Loucy (cell line): ENCODE measurements around the gene COL26A1.

Experiments used
- H2AFZ ChIP-seq: fragments of 200-600 bp; sonication (generic); 2 replicates; pipeline ENCODE4 v1.6.0; 2016; ENCODE audit warnings: antibody characterized with exemption, mild to moderate bottlenecking, low read length, moderate library complexity
- H3F3A ChIP-seq: fragments of 200-600 bp; 2 replicates; pipeline ENCODE4 v1.6.0; 2016; ENCODE audit warnings: antibody characterized with exemption, low read depth, mild to moderate bottlenecking
- H3K27me3 ChIP-seq: fragments of 200-600 bp; sonication (generic); 2 replicates; pipeline ENCODE4 v1.6.1; 2014; ENCODE audit warnings: low read length, mild to moderate bottlenecking; ENCODE audit not compliant: insufficient read depth, poor library complexity, severe bottlenecking
- H3K36me3 ChIP-seq: fragments of 200-600 bp; sonication (generic); 2 replicates; pipeline ENCODE4 v1.6.1; 2016; ENCODE audit warnings: low read length; ENCODE audit not compliant: insufficient read depth
- H3K4me1 ChIP-seq: fragments of 200-600 bp; sonication (generic); 2 replicates; pipeline ENCODE4 v1.5.1; 2014; ENCODE audit warnings: low read length, mild to moderate bottlenecking; ENCODE audit not compliant: insufficient read depth, poor library complexity, severe bottlenecking
- H3K4me2 ChIP-seq: fragments of 200-600 bp; sonication (generic); 2 replicates; pipeline ENCODE4 v1.6.0; 2014; ENCODE audit warnings: antibody characterized with exemption, low read length, low read depth, mild to moderate bottlenecking; ENCODE audit not compliant: poor library complexity, severe bottlenecking
- H3K4me3 ChIP-seq: fragments of 200-600 bp; sonication (generic); 2 replicates; pipeline ENCODE4 v1.5.1; 2014; ENCODE audit warnings: low read length, mild to moderate bottlenecking, mixed read lengths; ENCODE audit not compliant: poor library complexity, severe bottlenecking
- H3K79me2 ChIP-seq: fragments of 200-600 bp; sonication (generic); 2 replicates; pipeline ENCODE4 v1.6.1; 2014; ENCODE audit warnings: low read length; ENCODE audit not compliant: insufficient read depth
- H3K9ac ChIP-seq: fragments of 200-600 bp; sonication (generic); 2 replicates; pipeline ENCODE4 v1.6.0; 2014; ENCODE audit warnings: mild to moderate bottlenecking, low read depth, low read length, moderate library complexity; ENCODE audit not compliant: poor library complexity, severe bottlenecking
- H3K9me2 ChIP-seq: fragments of 200-600 bp; sonication (generic); replicated peaks from 2 replicates; pipeline ENCODE4 v1.6.1; 2016; ENCODE audit warnings: low read depth, low read length, mixed read lengths
- H3K9me3 ChIP-seq: fragments of 200-600 bp; sonication (generic); 2 replicates; pipeline ENCODE4 v1.6.1; 2014; ENCODE audit warnings: mild to moderate bottlenecking, antibody characterized with exemption, low read length, low read depth; ENCODE audit not compliant: insufficient read depth
- H4K20me1 ChIP-seq: fragments of 200-600 bp; sonication (generic); 2 replicates; pipeline ENCODE4 v1.6.0; 2014; ENCODE audit warnings: antibody characterized with exemption, low read length, mild to moderate bottlenecking; ENCODE audit not compliant: insufficient read depth, poor library complexity, severe bottlenecking
- CTCF ChIP-seq: fragments of 200-600 bp; sonication (generic); conservative IDR thresholded peaks from 2 replicates; pipeline ENCODE4 v1.5.1; 2014; ENCODE audit warnings: mild to moderate bottlenecking, antibody characterized with exemption, low read length
- EZH2phosphoT487 ChIP-seq: fragments of 200-600 bp; IDR thresholded peaks from 2 replicates; pipeline ENCODE4 v1.6.1; 2018; ENCODE audit warnings: antibody characterized with exemption, mild to moderate bottlenecking, moderate library complexity, borderline replicate concordance

Gene COL26A1

DNA sequence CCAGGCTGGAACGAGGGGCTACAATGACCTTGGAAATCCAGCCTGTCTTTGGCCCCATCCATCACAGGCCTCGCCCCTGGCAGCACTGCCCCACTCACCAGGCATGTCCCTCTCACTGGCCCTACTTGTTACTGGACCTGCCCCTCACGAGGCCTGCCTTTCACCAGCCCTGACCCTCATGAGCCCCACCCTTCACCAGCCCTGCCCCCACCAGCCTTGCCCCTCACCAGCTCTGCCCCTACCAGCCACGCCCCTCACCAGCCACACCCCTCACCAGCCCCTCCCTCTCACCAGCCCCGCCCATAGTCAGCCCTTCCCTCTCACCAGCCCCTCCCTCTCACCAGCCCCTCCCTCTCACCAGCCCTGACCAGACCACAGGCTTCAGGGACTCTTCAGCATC, 57.8 kb downstream of the COL26A1 start:
- no peaks in the 10 kb centered on the region for H4K20me1 ChIP-seq
- H3K79me2 ChIP-seq: no peaks in the 10 kb centered on the region
- H3F3A ChIP-seq: no peaks in the 10 kb centered on the region
- H3K9me3 ChIP-seq: no peaks in the 10 kb centered on the region
- H3K27me3 ChIP-seq: no peaks in the 10 kb centered on the region
- H3K9me2 ChIP-seq: no peaks in the 10 kb centered on the region
- no peak for TF ChIP-seq EZH2phosphoT487
- no peak for TF ChIP-seq CTCF
- H3K4me2 ChIP-seq: no peak overlapping the region
- no peak overlapping the region for H3K9ac ChIP-seq
- H2AFZ ChIP-seq: no peak overlapping the region
- H3K36me3 ChIP-seq: no peaks in the 10 kb centered on the region
- no peaks in the 10 kb centered on the region for H3K4me1 ChIP-seq
- no peak overlapping the region for H3K4me3 ChIP-seq

DNA sequence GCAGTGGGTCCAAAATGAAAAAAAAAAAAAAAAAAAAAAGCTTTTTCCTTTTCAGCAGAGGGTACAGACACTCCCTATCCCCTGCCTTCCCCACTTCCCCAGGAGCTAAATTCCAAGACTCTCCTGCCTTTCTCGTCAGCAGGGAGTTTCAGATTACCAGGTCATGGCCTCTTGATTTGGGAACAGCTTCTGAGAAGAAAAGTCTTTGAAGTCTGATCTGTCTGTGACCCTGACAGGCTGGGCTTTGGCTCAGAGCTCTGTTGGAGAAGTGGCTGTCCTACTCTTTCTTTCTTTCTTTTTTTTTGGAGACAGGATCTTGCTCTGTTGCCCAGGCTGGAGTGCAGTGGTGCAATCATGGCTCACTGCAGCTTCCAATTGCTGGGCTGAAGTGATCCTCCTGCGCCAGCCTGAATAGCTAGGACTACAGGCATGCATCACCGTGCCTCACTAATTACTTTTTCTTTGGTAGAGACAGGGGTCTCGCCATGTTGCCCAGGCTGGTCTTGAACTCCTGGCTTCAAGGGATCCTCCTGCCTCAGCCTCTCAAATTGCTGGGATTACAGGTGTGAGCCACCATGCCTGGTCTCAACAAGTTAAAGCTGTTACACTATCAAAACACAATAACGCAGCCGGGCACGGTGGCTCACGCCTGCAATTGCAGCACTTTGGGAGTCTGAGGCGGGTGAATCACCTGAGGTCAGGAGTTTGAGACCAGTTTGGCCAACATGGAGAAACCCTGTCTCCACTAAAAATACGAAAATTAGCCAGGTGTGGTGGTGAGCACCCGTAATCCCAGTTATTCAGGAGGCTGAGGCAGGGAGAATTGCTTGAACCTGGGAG, 59.9 kb downstream of the COL26A1 start:
- Histone ChIP-seq H3K4me3 (no peak overlapping the region), H3K27me3 (no peaks in the 10 kb centered on the region), H3K9me3 (no peaks in the 10 kb centered on the region), H3K36me3 (no peaks in the 10 kb centered on the region), H3K4me1 (no peaks in the 10 kb centered on the region), H3K79me2 (no peaks in the 10 kb centered on the region), H4K20me1 (no peaks in the 10 kb centered on the region), H2AFZ (no peak overlapping the region), H3K4me2 (no peak overlapping the region), H3F3A (no peaks in the 10 kb centered on the region), H3K9me2 (no peaks in the 10 kb centered on the region), H3K9ac (no peak overlapping the region)
- TF ChIP-seq CTCF: no peak
- TF ChIP-seq EZH2phosphoT487: no peak

- Histone ChIP-seq H2AFZ (no peak overlapping the region), H3K4me3 (no peak overlapping the region), H3K9me3 (no peaks in the 10 kb centered on the region), H3F3A (no peaks in the 10 kb centered on the region), H3K4me1 (peaks cover 5% of the 10 kb centered on the region), H3K79me2 (no peaks in the 10 kb centered on the region), H3K4me2 (no peak overlapping the region), H3K27me3 (no peaks in the 10 kb centered on the region), H4K20me1 (no peaks in the 10 kb centered on the region), H3K9me2 (no peaks in the 10 kb centered on the region), H3K9ac (no peak overlapping the region), H3K36me3 (no peaks in the 10 kb centered on the region)
- no peak for TF ChIP-seq EZH2phosphoT487
- TF ChIP-seq CTCF: no peak
Measured at GRCh38 chr7:101426303-101427011, 63.8 kb downstream of the COL26A1 start.
